Fibroblast of the aortic adventitia (primary cell): ENCODE measurements around the gene TH. TPM values are rescaled to one million over a fixed set of nuclear protein-coding genes. Genes with fewer than 3 reads are reported as not detected.
"Not testable (repeated sequence)": the region's sequence is repeated elsewhere in the genome, so short reads cannot be mapped to it uniquely, and the experiment has no call there.

Experiments used
- DNase-seq: peaks from one replicate; pipeline ENCODE4 v3.0.0-alpha.2; 2010; ENCODE audit warnings: low read depth
- H3K4me3 ChIP-seq: 2 replicates; pipeline ENCODE4 v1.5.1; 2011; ENCODE audit warnings: low read depth, mild to moderate bottlenecking, control low read depth, low read length, moderate library complexity
- CTCF ChIP-seq: IDR thresholded peaks from 2 replicates; pipeline ENCODE4 v1.5.1; 2011; ENCODE audit warnings: mild to moderate bottlenecking, low read length, control low read depth, inconsistent platforms; ENCODE audit not compliant: insufficient read depth
- total RNA-seq: library from RNA; depleted of rRNA; stranded (reverse); fragments of >200 nt; gene quantifications from 2 replicates; pipeline ENCODE4 v1.2.3, GENCODE V29; 2012; ENCODE audit warnings: low replicate concordance

Gene TH
- total RNA-seq, 1 donor = not detected

- H3K4me3 ChIP-seq = no peak overlapping the region
- DNase-seq = no peak
- TF ChIP-seq CTCF = no peak
These were observed 44.0 kb downstream of the TH start for GRCh38 chr11:2127482-2128129.

GRCh38 chr11:2126520-2127085 lies 45.0 kb downstream of the TH start:
- TF ChIP-seq CTCF = no peak
- DNase-seq = no peak
- no peak overlapping the region for H3K4me3 ChIP-seq

GRCh38 chr11:2124736-2125484 lies 46.7 kb downstream of the TH start:
- not testable (repeated sequence) for DNase-seq, H3K4me3 ChIP-seq

GRCh38 chr11:2123628-2123960 lies 48.0 kb downstream of the TH start:
- no peak for DNase-seq
- no peak overlapping the region for H3K4me3 ChIP-seq
- TF ChIP-seq CTCF = no peak

- TF ChIP-seq CTCF = no peak
- no peak for DNase-seq
- H3K4me3 ChIP-seq = no peak overlapping the region
These were observed 48.5 kb downstream of the TH start for GRCh38 chr11:2122907-2123627.

GRCh38 chr11:2122222-2122906 lies 49.3 kb downstream of the TH start:
- TF ChIP-seq CTCF = no peak
- DNase-seq = peak; percentile 20
- H3K4me3 ChIP-seq = no peak overlapping the region
